HG02610 (cell line): ENCODE data around the gene DHRS1.

ENCODE experiments used
- ATAC-seq: cut with Tn5 transposase; IDR thresholded peaks from one replicate; pipeline ENCODE4 v1.9.1; 2021; ENCODE audit warnings: mild to moderate bottlenecking, moderate library complexity; ENCODE audit not compliant: unreplicated experiment

DHRS1 gene

DNA sequence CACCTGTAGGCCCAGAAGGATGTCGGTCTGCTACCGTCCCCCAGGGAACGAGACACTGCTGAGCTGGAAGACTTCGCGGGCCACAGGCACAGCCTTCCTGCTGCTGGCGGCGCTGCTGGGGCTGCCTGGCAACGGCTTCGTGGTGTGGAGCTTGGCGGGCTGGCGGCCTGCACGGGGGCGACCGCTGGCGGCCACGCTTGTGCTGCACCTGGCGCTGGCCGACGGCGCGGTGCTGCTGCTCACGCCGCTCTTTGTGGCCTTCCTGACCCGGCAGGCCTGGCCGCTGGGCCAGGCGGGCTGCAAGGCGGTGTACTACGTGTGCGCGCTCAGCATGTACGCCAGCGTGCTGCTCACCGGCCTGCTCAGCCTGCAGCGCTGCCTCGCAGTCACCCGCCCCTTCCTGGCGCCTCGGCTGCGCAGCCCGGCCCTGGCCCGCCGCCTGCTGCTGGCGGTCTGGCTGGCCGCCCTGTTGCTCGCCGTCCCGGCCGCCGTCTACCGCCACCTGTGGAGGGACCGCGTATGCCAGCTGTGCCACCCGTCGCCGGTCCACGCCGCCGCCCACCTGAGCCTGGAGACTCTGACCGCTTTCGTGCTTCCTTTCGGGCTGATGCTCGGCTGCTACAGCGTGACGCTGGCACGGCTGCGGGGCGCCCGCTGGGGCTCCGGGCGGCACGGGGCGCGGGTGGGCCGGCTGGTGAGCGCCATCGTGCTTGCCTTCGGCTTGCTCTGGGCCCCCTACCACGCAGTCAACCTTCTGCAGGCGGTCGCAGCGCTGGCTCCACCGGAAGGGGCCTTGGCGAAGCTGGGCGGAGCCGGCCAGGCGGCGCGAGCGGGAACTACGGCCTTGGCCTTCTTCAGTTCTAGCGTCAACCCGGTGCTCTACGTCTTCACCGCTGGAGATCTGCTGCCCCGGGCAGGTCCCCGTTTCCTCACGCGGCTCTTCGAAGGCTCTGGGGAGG lies 11.3 kb upstream of the DHRS1 start, which contains the start of gene LTB4R:
Gene LTB4R (plus strand): TSS at position 857 of the 959 bp plus-strand sequence. CDS start 4,150 bp downstream, outside the sequence.
- ATAC-seq: peak; percentile 34

- no peak for ATAC-seq
Measured at GRCh38 chr14:24310265-24310645, 10.7 kb upstream of the DHRS1 start.

- no peak for ATAC-seq
Measured at GRCh38 chr14:24309538-24310264, 10.1 kb upstream of the DHRS1 start, which contains the start of gene LTB4R2. LTB4R2 (plus strand) TSS chr14:24310140; CDS start chr14:24310665, 525 bp downstream.

- ATAC-seq: no peak
Measured at GRCh38 chr14:24308342-24309124, 9.0 kb upstream of the DHRS1 start.

DNA sequence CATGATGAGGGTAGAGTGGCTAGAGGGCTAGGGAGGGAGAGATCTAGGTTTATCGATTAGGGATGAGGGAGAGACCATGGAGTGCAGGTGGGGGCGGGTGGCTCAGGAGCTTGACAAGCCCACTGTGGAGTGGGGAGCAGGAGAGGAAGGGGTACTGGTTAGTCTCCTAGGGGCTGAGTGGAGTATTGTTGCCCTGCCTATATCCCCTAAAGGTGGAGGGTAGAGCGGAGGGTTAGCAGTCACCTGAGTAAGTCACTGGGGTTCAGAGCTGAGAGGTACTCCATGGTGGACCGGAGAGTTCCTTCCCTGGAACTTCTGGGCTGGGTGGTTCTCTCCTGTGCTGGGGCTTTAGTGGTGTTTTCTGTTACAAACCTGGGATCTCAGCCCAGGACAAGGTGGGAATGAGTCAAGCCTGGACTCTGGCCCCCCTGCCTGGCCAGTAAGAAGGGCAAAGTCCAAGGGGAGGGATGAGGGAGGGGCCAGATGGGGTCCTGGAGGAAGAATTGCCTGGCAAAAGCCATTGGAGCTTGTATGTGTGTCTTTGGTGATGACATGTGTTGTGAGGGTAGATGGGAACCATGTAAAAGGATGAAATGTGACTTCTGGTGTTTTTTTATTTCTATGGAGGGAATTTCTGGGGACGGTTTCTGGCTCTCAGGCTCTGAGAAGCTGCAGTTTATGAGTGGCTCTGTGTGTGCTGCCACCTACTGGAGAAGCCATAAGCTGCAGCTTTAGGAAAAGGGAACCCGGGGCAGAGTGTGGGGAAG lies 8.2 kb upstream of the DHRS1 start, which contains the start of gene CIDEB:
Gene CIDEB (minus strand): TSS at position 403 of the 767 bp plus-strand sequence. CDS start 119 bp downstream, at position 284.
- peak; percentile 29 for ATAC-seq

GRCh38 chr14:24307156-24307574 lies 7.6 kb upstream of the DHRS1 start:
- no peak for ATAC-seq

DNA sequence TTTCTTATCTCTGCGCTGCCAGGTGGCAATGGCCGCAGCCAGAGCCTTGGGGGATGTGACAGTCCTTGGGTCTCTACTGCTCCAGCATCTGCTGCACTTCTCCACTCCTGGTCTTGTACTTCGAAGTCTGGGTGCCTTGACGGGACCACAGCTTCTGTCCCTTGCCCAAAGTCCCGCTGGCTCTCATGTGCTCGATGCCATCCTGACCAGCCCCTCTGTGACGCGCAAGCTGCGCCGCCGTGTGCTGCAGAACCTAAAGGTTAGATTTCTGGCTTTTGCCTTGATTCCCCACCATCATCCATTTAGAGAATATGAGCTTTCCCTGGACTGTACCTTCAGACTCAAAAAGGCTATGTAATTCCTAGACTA lies 4.4 kb upstream of the DHRS1 start:
- no peak for ATAC-seq

- no peak for ATAC-seq
Measured at GRCh38 chr14:24300326-24300980, 873 bp upstream of the DHRS1 start.

DNA sequence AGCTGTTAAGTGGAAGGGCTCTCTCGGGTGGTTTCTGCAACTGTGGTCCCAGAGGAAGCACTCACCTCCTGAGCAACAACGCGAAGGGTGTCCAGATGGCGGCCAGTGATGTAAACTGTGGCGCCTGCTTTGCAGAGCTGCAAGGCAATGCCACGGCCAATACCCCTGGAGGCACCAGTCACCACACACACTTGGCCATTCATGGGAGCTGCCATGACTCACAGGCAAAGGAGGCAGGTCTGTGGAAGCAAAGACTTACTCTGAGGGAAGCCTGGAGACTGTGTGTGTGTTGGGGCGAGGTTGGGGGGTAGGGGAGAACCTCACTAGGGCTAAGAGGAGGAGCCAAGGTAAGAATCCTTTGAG lies 707 bp downstream of the DHRS1 start:
- no peak for ATAC-seq

DNA sequence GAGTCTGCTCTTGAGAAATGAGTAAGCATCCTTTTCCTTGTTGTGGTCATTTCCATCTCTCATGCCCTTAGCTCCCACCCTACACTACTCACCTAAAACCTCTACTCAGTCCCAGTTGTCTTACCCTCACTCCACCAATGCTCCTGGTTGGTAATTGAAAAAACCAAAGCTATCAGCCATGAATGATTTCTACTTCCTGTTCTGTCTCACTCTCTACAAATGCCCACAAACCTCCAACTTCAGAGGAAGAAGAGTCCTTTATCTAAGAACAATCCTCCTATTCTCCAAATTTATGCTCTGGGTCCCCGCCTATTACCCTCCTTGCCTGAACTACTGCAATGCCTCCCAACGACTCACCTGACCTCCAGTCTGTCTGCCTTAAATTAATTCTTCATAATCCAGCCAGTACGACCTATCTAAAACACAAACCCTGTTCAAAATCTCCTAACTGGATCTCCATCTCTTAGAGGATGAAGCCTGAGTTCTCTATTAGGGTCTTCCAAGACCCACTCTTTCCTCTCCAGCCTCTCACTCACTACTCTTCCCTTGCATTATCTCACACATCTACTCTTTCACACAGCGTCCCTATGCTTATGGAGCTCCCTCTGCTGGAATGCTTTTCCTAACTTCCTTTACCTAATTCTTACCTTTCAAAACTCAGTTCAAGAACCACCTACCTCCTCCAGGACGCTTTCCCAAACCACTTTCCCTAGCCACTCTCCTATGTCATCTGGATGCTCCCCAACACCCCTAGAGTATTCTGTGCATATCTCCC lies 2.2 kb downstream of the DHRS1 start:
- ATAC-seq: peak; percentile 48

DNA sequence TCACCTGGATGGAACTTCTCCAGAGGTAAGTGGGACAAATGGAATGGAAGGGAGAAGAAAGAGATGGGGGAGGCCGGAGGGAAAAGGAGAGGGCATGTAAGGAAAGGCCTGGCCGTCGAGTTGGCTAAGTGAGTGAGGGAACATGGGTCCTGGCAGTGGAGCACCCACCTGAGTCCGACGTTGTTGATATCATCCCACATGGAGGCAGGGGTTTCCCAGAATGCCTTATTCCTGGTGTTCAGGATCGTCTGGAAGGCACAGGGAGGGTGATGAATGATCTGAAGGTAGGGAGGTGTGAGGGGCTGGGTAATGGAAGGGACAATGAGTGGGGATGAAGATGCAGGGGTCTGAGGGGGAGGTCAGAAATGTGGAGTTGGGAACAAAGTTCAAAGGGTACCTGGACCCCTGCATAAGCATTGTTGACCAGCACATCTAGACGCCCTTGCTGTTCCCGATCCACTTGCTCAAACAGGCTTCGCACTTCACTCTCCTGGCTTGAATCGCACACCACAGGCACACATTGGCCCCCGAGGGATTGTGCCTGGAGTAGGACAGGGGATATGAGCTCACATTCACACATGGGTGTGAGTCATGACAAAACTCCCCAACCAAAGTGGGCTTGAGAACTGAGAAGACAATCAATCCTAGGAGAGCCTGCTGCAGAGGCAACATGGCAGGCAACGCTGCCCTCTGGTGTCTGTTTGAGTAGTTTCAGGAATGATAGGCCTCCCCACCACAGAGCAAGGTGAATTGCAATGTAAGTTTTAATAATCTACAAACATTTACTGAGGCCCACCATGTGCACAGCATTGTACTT lies 3.0 kb downstream of the DHRS1 start:
- peak; percentile 72 for ATAC-seq

- ATAC-seq: no peak
Measured at GRCh38 chr14:24293525-24293924, 6.1 kb downstream of the DHRS1 start.

- ATAC-seq: no peak
Measured at GRCh38 chr14:24292118-24292807, 7.3 kb downstream of the DHRS1 start.

GRCh38 chr14:24291446-24292117 lies 8.0 kb downstream of the DHRS1 start:
- no peak for ATAC-seq

DNA sequence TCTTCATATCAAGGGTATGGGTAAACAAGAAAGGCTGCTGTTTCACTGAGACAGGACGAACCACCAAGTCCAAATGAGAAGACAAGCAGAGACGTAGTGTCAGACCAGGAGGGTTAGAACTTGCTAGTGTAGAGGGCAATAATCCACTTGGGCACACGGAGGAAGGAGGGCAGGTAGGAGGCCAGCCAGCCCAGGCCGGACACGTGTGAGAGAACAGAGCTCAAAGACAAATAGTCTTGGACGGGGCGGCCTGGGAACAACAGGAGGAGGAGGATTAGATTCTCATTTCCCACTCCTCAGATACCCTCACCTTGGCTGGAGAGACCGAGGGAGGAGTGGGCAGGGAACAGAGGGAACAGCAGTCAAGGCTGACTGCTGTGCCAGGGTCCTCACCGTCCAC lies 8.8 kb downstream of the DHRS1 start:
- ATAC-seq: no peak

GRCh38 chr14:24289649-24290280 lies 9.8 kb downstream of the DHRS1 start:
- peak; percentile 73 for ATAC-seq
